ENCODE data around the gene CCL27.

CCL27 gene

DNA sequence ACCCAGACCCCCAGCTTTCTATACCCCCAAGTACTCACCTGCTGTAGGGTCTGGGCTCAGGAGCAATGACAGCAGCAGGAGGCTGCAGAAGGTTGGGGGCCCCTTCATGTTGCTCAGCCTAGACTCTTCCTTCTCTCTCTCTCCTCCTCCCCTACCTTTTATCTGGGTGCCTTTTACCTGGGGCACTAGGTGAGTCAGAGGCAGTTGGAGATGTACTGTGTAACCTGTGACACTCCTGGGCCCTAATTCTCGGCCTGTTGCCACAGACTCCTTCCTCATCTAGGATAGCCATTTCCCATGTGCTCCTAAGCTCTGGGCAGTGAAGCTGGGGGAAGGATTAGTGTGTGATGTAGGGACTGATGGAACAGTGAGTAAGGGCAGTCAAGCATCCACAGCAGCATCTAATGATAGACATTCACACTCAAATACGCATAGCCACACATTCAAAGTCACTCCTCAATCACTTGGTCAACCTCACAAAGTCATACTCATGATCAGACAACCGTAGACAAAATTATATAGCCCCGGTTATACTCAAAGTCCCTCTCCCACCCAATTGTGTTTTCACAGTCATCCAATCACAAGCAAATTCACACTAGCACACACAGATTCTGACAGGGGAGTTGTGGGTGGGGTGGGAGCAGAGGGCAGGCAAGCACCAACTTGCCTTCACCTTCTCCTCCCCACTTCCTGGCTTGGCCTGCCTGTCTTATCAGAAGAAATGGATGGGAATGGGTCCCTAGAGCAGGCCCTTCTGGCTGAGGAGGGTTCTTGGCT is at the start of gene CCL27:
Gene CCL27 (minus strand): TSS at position 132 of the 777 bp plus-strand sequence. CDS start 24 bp downstream, at position 108.
- DNase-seq (ENCODE audit: low spot score) = no peak

DNA sequence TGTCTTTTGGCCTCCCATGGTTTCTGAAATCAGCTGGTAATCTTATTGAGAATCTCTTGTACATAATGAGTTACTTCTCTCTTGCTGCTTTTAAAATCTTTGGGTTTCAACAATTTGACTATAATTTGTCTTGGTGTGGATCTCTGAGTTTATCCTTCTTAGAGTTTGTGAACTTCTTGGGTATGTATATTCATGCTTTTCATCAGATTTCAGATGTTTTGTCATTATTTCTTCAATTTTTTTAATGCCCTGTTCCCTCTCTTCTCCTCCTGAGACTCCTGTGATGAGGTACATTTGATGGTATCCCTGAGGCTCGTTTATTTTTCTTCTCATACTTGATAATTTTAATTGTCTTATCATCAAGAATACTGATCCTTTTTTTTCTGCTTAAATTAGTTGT is 49.7 kb upstream of the CCL27 start:
- no peak for DNase-seq (ENCODE audit: low spot score)

DNA sequence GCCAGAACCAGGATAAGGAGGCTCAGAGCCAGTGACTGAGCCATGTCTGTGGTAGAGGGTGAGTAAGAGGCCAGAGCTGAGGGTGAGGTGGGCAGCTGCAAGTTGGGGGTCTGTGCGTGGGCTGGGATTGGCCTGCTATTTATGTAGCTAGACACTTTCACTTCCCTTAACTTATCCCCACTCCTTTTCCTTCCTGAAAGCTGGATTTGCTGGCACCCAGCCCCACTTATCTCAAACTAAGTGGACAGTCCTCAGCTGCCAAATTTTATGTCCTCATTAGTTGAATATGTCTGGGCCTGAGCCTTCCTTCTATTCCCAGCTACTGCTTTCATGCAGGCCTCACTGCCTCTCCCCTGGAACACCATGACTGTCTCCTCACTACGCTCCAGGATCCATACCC is 47.6 kb upstream of the CCL27 start, which contains the start of gene CCL21:
Gene CCL21 (minus strand): TSS at position 114 of the 400 bp plus-strand sequence. CDS start 70 bp downstream, at position 44.
- no peak for DNase-seq (ENCODE audit: low spot score)

DNA sequence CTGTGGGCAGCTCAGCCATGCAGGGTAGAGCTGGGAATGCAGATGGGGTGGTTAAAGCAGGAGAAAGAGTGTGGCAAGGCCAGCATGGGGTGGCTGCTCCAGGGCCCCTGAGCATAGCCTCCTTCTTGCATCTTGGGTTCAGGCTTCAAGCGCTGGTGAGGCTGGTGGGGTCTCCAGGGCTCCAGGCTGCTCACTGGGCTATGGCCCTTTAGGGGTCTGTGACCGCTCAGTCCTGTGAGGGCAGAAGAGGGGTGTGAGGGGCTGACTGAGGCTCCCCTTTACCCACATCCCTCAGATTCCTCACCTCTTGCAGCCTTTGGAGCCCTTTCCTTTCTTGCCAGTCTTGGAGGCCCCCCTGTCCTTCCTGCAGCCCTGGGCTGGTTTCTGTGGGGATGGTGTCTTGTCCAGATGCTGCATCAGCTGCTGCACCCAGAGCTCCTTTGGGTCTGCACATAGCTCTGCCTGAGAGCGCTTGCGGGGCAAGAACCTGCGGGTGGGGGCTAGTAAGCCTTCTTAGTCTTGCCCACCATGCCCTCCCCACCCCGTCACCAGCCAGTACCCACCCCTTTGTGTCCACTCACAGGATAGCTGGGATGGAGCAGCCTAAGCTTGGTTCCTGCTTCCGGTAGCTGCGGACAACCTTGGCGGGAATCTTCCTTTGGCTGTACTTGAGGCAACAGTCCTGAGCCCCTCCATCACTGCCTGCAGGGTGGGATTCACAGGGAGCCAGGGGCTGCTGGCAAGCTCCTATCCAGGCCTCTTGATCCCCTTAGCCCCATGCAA is 46.9 kb upstream of the CCL27 start:
- no peak for DNase-seq (ENCODE audit: low spot score)

DNA sequence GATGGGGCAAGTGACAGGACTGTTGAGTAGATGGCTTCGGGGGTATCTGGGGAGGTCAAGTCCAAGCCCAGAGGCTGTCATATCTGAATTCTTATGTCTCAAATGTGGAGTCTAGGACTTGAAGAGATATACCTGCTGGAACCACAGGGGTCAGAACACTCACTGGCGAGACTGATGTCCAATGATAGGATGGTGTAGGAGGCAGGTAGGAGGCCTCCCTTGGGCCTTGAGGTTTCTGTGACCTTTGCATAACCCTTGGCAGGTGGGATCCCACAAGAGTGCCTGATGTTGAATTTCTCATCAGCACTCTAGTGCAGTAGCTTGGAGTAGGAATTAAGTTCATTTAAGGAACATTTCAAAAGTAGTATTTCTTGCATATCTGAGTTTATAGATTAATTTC is 44.7 kb upstream of the CCL27 start:
- no peak for DNase-seq (ENCODE audit: low spot score)

GRCh38 chr9:34701769-34702736 is 39.6 kb upstream of the CCL27 start:
- DNase-seq (ENCODE audit: low spot score) = peak; percentile 71

GRCh38 chr9:34701023-34701768 is 38.7 kb upstream of the CCL27 start:
- peak; percentile 50 for DNase-seq (ENCODE audit: low spot score)

DNA sequence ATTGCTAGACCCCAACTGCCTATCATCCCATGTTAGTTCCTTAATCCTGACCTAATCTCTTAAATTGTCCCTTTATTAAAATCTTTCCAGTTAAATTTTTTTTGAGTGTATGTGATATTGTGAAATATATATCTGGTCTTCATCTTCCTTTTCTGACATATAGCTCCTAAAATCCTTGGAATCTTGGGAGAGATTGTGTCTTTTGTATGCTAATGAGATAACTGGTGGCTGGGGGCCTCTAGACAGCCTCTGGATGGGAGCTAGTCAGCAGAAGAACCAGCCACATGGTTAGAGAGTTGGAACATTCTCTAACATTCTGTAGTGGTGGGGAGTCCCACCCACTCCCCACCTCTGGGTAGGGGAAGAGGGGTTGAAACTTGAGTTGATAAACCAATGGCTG is 32.4 kb upstream of the CCL27 start:
- DNase-seq (ENCODE audit: low spot score) = no peak

GRCh38 chr9:34693560-34693959 is 31.1 kb upstream of the CCL27 start:
- DNase-seq (ENCODE audit: low spot score) = no peak

DNA sequence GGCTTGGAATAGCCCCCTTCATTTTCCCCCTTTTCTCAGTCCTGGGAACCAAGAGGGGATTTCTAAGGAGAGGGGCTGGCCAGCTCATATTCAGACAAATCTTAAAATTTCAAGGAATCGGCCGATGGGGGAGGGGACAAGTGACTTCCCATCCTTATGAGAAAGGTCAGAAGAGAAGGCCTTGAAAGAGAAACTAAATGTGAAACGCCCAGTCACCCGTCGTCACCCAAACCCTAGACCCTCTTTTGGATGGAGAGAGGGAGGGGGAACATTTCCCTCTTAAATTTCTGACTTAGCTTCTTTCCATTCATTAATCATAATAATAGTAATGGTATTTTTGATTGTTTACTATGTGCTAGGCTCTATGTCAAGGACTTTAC is 29.5 kb upstream of the CCL27 start:
- DNase-seq (ENCODE audit: low spot score) = no peak

DNA sequence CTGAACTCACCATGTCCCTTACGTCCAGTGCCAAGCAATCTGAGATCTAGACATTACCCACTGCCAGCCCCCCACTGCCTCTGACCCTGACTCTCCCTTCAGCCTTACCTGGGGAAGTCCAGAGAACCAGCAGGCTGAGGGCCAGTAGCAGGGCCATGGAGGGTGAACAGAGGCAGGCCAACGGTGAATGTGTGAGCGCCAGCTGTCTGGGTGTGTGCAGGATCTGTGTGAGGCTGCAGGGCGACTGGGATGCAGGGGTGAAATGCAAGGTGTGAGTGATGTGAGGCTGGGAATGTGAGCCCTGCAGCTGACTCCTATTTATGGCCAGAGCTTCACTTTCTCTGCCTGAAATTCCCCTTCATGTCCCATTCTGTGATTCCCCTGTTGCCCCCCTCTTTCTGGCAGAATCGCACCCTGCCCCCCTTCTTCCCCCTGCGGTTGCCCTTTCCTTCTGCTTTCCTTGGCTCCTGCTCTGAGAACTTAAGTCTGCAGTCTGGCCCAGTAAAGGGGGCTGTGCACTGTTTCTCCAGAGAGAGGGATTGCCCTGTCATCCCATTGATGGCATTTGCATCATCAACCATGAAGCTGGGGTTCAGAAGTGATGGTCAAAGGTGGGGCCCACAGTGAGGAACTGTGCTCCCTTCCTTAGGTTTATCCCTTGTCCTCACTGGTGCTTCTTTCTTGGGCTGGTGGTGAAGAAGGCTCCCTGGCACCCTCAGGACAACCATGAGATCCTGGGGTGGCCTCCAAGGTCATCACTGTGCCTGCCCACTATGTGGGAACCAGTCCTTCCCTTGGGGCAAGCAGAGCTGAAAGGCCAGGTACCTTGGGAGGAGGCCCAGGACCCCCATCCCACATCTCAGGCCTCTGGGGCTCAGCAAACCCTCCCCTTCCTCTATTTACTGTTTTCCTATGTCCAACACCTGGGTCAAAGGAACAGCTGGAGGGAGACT is 28.8 kb upstream of the CCL27 start, which contains the start of gene CCL19:
Gene CCL19 (minus strand): TSS at position 294 of the 953 bp plus-strand sequence. CDS start 137 bp downstream, at position 157.
- no peak for DNase-seq (ENCODE audit: low spot score)

- no peak for DNase-seq (ENCODE audit: low spot score)
Observed at GRCh38 chr9:34689512-34689911, 27.1 kb upstream of the CCL27 start.

GRCh38 chr9:34689116-34689470 is 26.6 kb upstream of the CCL27 start:
- no peak for DNase-seq (ENCODE audit: low spot score)

GRCh38 chr9:34688329-34689115 is 26.1 kb upstream of the CCL27 start:
- no peak for DNase-seq (ENCODE audit: low spot score)

DNA sequence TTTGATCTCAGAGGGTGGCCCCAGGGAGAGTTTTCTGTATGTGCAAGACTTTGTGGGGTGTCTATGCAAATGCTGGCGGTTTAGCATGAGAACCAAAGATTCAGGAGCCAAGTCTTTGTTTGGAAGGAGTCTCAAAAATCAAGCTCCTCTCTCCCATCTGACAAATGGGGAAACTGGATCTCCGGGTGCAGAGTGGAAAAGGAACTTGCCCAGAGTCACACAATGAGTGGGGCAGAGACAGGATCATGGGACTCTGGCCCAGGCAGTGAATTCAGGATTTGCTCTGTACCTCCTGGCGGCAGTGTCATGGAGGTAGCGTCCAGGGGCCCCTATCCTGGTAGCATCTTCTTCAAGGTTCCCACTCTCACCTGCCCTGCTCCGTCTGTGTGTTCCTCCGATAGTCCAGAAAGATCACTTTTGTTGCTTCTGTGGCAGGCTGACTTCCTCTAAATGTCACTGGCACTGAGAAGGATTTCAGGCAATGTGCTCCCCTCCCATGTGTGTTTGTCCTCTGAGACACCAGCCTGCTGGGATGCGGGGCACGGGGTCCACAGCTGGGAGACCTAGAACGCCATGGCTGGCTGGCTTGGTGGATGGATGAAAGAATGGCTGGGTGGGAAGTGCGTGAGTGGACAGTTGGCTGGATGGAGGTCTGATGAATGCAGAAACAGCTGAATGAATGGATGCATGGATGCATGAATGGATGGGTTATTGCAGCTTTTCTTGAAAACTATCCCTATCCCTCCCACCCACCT is 25.0 kb upstream of the CCL27 start:
- no peak for DNase-seq (ENCODE audit: low spot score)

GRCh38 chr9:34686732-34687131 is 24.3 kb upstream of the CCL27 start:
- DNase-seq (ENCODE audit: low spot score) = no peak

DNA sequence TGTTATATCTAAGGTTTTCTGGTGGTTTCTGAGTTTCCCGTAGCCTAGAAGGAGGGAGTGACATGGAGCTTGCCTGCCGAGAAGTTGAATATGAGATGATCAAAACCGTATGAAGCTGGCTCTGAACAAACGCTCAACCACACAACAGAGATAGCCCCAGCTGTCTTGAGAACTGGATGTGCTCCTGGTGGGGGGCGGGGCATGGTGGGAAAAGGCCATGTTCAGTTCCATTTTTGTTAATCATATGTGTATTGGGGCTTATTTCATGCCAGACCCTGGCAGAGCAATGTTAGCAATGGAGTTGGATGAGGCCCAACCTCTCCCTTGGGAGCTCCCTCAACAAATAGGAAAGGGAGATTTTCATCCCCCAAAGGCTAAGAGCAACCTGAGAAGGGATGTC is 23.8 kb upstream of the CCL27 start:
- DNase-seq (ENCODE audit: low spot score) = no peak

DNA sequence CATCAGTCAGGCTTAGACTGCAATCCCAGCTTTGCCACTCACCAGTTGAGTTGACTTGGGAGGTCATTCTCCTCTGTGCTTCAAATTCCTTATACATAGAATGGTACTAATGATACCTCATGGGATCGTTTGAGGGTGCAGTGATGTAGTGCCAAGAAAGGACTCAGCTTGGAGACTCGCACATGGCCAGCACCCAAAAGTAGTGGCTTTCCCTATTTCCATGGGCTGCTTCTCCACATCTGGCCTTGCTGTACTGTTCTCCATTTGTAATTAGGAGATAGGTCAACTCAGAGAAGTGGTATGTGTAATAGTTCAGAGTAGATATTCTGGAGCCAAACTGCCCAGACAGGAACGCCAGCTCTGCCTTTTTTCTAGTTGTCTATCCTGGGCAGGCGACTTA is 23.1 kb upstream of the CCL27 start:
- DNase-seq (ENCODE audit: low spot score) = no peak

DNA sequence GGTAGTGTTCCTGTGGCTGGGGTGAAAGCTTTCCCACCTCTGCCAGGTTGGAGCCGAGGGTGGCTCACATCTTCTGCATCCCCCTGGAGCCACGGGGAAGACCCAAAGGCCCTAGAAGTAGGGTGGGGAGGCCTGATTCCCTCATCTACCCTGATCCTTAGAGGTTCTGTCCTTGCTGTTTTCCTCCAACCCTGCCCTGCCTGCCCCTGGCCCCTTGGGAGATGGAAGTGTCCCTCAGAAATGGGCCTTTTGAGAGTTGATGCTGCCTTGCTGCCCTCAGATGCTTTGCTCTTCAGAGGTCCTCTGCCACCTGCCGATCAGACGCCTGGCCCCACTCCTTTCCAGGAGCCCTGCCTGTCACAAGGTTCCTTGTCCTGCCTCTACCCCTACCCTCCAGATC is 22.4 kb upstream of the CCL27 start:
- no peak for DNase-seq (ENCODE audit: low spot score)

Data from hematopoietic multipotent progenitor cell treated with erythropoietin and hydrocortisone succinate and interleukin-3 and kit ligand, for 15 days (in vitro differentiated cells).